Measurements from ENCODE around the gene CNIH3. TPM values are rescaled to one million over a fixed set of nuclear protein-coding genes. Genes with fewer than 3 reads are reported as not detected.

CNIH3 gene
- total and polyA plus RNA-seq, 10 of the 15 experiments (the other 5 are each of a cell fraction or from before 2014, with no cell fraction given): 0.77 to 5.8 (median 1.8) TPM

- TF ChIP-seq RFX5 (IDR thresholded peaks at IDR 0.05; ENCODE audit: low read depth, low read length): no peak
- TF ChIP-seq CEBPB (IDR thresholded peaks at IDR 0.05; ENCODE audit: borderline replicate concordance in 1 of 2, low read depth in 2 of 2, low read length in 2 of 2): no peak
- no peak for TF ChIP-seq NBN (IDR thresholded peaks at IDR 0.05)
- no peaks in the 10 kb centered on the region for H3K4me1 ChIP-seq (ENCODE audit: control insufficient read depth, insufficient read depth, low read length)
- ATAC-seq: no peak
- no peak overlapping the region for H3K27ac ChIP-seq (ENCODE audit: control insufficient read depth, insufficient read depth)
- no peaks in the 10 kb centered on the region for H3K79me2 ChIP-seq (ENCODE audit: control insufficient read depth, insufficient read depth, low read length)
- no peak overlapping the region for H3K9ac ChIP-seq (ENCODE audit: control insufficient read depth, insufficient read depth, low read length)
- ChIA-PET SMC1A (ENCODE audit: uncharacterized antibody, unreplicated experiment) (interaction anchor here (0.9 to 1.9 kb wide), 7 partner anchors 8 to 142 kb away, joined by 3 to 13 read pairs (median 4); no protein-coding TSS in a partner anchor), CTCF (interaction anchor here (1.1 to 2.4 kb wide), 7 partner anchors 9 to 199 kb away, joined by 3 to 13 read pairs (median 3); no protein-coding TSS in a partner anchor), POLR2A (interaction anchor here (0.6 to 1.5 kb wide), 2 partner anchors 11 to 470 kb away, joined by 3 read pairs; no protein-coding TSS in a partner anchor), RAD21 (ENCODE audit: unreplicated experiment) (interaction anchor here (0.7 to 1.1 kb wide), 2 partner anchors 9 to 72 kb away, joined by 3 read pairs; no protein-coding TSS in a partner anchor)
- BruUV-seq (replicated peaks): no TSS peak
- FAIRE-seq: no peak
- no peak overlapping the region for H3K4me3 ChIP-seq
- intact Hi-C loops (cut with micrococcal nuclease; ENCODE audit: unreplicated experiment) (no loop called here), in situ Hi-C loops (cut with MboI) (no loop called here)
- H3K9me3 ChIP-seq (replicated peaks; ENCODE audit: control insufficient read depth, insufficient read depth, low read length): no peaks in the 10 kb centered on the region; the same call in 2 of the 3 replicates
- no peaks in the 10 kb centered on the region for H4K20me1 ChIP-seq (ENCODE audit: control insufficient read depth, insufficient read depth)
- no peaks in the 10 kb centered on the region for H3K27me3 ChIP-seq (replicated peaks in 1 of 2; ENCODE audit: control insufficient read depth in 2 of 2, insufficient read depth in 2 of 2, low read length in 1 of 2)
- H2AFZ ChIP-seq (ENCODE audit: control insufficient read depth, low read depth, low read length): no peak overlapping the region
- H3K36me3 ChIP-seq (ENCODE audit: control insufficient read depth in 2 of 2, insufficient read depth in 2 of 2, low read length in 1 of 2): no peaks in the 10 kb centered on the region
- no peak overlapping the region for H3K4me2 ChIP-seq (ENCODE audit: control insufficient read depth, insufficient read depth)
- DNase-seq (ENCODE audit: low read depth, low spot score): no peak
- 79% methylated on average over 1 of the region's 1 CpG for WGBS (ENCODE audit: insufficient coverage, insufficient replicate concordance, low lambda C conversion rate, missing lambda C conversion rate)
Measured at GRCh38 chr1:224713228-224713627, 97.1 kb downstream of the CNIH3 start.

GRCh38 chr1:224714553-224714952 is 98.4 kb downstream of the CNIH3 start:
- Histone ChIP-seq H3K79me2 (ENCODE audit: control insufficient read depth, insufficient read depth, low read length) (no peaks in the 10 kb centered on the region), H3K27me3 (replicated peaks in 1 of 2; ENCODE audit: control insufficient read depth in 2 of 2, insufficient read depth in 2 of 2, low read length in 1 of 2) (no peaks in the 10 kb centered on the region), H3K4me1 (ENCODE audit: control insufficient read depth, insufficient read depth, low read length) (no peaks in the 10 kb centered on the region), H3K4me3 (no peak overlapping the region), H3K9ac (ENCODE audit: control insufficient read depth, insufficient read depth, low read length) (no peak overlapping the region), H3K4me2 (ENCODE audit: control insufficient read depth, insufficient read depth) (no peak overlapping the region), H4K20me1 (ENCODE audit: control insufficient read depth, insufficient read depth) (no peaks in the 10 kb centered on the region), H3K9me3 (replicated peaks; ENCODE audit: control insufficient read depth, insufficient read depth, low read length) (no peaks in the 10 kb centered on the region; the same call in 2 of the 3 replicates), H3K27ac (ENCODE audit: control insufficient read depth, insufficient read depth) (no peak overlapping the region), H3K36me3 (ENCODE audit: control insufficient read depth in 2 of 2, insufficient read depth in 2 of 2, low read length in 1 of 2) (no peaks in the 10 kb centered on the region), H2AFZ (ENCODE audit: control insufficient read depth, low read depth, low read length) (no peak overlapping the region)
- CTCF ChIA-PET: interaction anchor here (2.4 kb wide), 1 partner anchor 137 kb away, joined by 13 read pairs; no protein-coding TSS in a partner anchor
- TF ChIP-seq SMC3 (IDR thresholded peaks at IDR 0.05; ENCODE audit: borderline replicate concordance, low read length) (no peak), TCF3 (IDR thresholded peaks at IDR 0.05; ENCODE audit: borderline replicate concordance, insufficient read depth, low read depth, low read length) (no peak), YBX1 (IDR thresholded peaks at IDR 0.05) (no peak)
- TF ChIP-seq, protein P1, sequence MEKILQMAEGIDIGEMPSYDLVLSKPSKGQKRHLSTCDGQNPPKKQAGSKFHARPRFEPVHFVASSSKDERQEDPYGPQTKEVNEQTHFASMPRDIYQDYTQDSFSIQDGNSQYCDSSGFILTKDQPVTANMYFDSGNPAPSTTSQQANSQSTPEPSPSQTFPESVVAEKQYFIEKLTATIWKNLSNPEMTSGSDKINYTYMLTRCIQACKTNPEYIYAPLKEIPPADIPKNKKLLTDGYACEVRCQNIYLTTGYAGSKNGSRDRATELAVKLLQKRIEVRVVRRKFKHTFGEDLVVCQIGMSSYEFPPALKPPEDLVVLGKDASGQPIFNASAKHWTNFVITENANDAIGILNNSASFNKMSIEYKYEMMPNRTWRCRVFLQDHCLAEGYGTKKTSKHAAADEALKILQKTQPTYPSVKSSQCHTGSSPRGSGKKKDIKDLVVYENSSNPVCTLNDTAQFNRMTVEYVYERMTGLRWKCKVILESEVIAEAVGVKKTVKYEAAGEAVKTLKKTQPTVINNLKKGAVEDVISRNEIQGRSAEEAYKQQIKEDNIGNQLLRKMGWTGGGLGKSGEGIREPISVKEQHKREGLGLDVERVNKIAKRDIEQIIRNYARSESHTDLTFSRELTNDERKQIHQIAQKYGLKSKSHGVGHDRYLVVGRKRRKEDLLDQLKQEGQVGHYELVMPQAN (conservative IDR thresholded peaks at IDR 0.05): no peak
- intact Hi-C loops (cut with micrococcal nuclease; ENCODE audit: unreplicated experiment) (no loop called here), in situ Hi-C loops (cut with MboI) (no loop called here)
- RAD21 ChIA-PET (ENCODE audit: unreplicated experiment): no interaction called here
- DNase-seq (ENCODE audit: low read depth, low spot score) (no peak), ATAC-seq (no peak), FAIRE-seq (no peak)
- POLR2A ChIA-PET: interaction anchor here (1.5 kb wide), 1 partner anchor 12 kb away, joined by 3 read pairs; no protein-coding TSS in a partner anchor
- WGBS (ENCODE audit: insufficient coverage, insufficient replicate concordance, low lambda C conversion rate, missing lambda C conversion rate): 71% methylated on average over 6 of the region's 6 CpGs
- BruUV-seq (replicated peaks): no TSS peak
- SMC1A ChIA-PET (ENCODE audit: uncharacterized antibody, unreplicated experiment): interaction anchor here (1.6 to 1.9 kb wide), 2 partner anchors 18 to 140 kb away, joined by 3 to 6 read pairs; no protein-coding TSS in a partner anchor

Data from GM12878 (cell line).